Lower lobe of right lung (tissue), 2 donors: Measurements from ENCODE around the gene ADAM12. TPM values are rescaled to one million over a fixed set of nuclear protein-coding genes. Genes with fewer than 3 reads are reported as not detected.

Experiments
- ATAC-seq, 2 donors: fragments of 200-7000 bp; cut with Tn5 transposase; one replicate each; pipeline ENCODE4 v1.9.1; 2020 to 2022; ENCODE audit warnings: mild to moderate bottlenecking in 2 of 2, moderate library complexity in 2 of 2
- DNase-seq: peaks from one replicate; pipeline ENCODE4 v3.0.0-alpha.2; 2020
- H3K27ac ChIP-seq: fragments of 200-600 bp; one replicate; pipeline ENCODE4 v1.8.0; 2022
- H3K27me3 ChIP-seq: fragments of 200-600 bp; one replicate; pipeline ENCODE4 v1.8.0; 2022; ENCODE audit warnings: low read depth
- H3K36me3 ChIP-seq: fragments of 200-600 bp; one replicate; pipeline ENCODE4 v1.8.0; 2022; ENCODE audit warnings: mild to moderate bottlenecking
- H3K4me1 ChIP-seq: fragments of 200-600 bp; one replicate; pipeline ENCODE4 v1.8.0; 2022
- H3K4me3 ChIP-seq: fragments of 200-600 bp; one replicate; pipeline ENCODE4 v1.8.0; 2022; ENCODE audit warnings: mild to moderate bottlenecking
- H3K9me3 ChIP-seq: fragments of 200-600 bp; one replicate; pipeline ENCODE4 v1.8.0; 2022
- CTCF ChIP-seq: fragments of 200-600 bp; IDR thresholded peaks from one replicate; pipeline ENCODE4 v1.8.0; 2022; ENCODE audit warnings: antibody characterized with exemption, mild to moderate bottlenecking
- intact Hi-C: fragments of 100-400 bp; cut with DNase I; formaldehyde crosslinking; loops from one replicate; pipeline ENCODE4 v1.11.0; 2022
- total RNA-seq: library from RNA; stranded (reverse); fragmentation: NEBNext Ultra II Directional; extraction: Animal tissue kit (Norgen Biotek cat#: 25700); gene quantifications from one replicate; pipeline ENCODE4 v1.2.1, GENCODE V29; 2021
- donor health status: DM: no; HTN: yes; CAD: no; lungs with severe emphysema.

Gene ADAM12
- total RNA-seq, 1 donor from 2014 or later, result 0.92 TPM

DNA sequence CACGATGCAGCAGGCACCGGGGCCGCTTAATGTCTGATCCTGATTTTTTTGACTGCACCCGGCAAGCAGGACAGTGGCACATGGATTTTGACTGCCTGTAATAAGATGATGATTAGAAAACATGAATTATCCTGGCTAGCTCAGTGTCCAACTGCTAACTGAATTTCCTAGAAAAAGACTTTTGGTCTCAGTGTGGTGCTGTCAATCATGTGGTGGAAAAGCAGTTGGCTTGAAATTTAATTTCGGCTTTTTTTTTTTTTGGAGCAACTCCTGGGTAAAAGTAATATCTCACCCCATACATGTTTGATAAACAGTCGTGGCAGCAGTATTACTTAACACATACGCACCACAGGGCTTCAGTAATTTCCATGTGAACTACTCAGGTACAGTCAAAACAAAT is 264.2 kb downstream of the ADAM12 start:
- Histone ChIP-seq H3K9me3 (no peaks in the 10 kb centered on the region), H3K36me3 (no peaks in the 10 kb centered on the region), H3K27ac (no peak overlapping the region), H3K4me3 (no peak overlapping the region), H3K27me3 (no peaks in the 10 kb centered on the region), H3K4me1 (no peaks in the 10 kb centered on the region)
- no peak for ATAC-seq
- no peak for DNase-seq
- intact Hi-C loops, result no loop called here
- TF ChIP-seq CTCF, result no peak

GRCh38 chr10:126123466-126123865 is 264.8 kb downstream of the ADAM12 start:
- no peak for DNase-seq
- no peak for ATAC-seq
- Histone ChIP-seq H3K4me3 (no peak overlapping the region), H3K4me1 (no peaks in the 10 kb centered on the region), H3K27me3 (no peaks in the 10 kb centered on the region), H3K36me3 (no peaks in the 10 kb centered on the region), H3K27ac (no peak overlapping the region), H3K9me3 (no peaks in the 10 kb centered on the region)
- intact Hi-C loops, result no loop called here
- no peak for TF ChIP-seq CTCF

DNA sequence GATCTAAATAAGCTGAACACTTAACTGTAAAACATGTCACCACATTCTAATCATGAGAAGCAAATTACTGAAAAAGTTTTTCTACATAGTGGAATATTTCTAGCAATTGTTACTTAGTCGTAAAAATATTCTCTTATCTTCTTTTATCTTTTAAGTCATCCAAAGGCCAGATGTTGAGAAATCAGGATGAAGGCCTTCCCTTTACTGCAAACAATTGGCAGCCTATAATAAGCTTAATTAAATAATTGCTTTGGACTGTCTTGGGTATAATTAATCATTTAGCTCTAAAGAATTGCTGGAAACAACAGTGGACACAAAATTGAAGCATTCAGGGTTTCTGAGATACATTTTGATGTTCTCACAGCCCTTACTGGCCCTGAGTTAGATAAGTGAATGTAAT is 265.4 kb downstream of the ADAM12 start:
- H3K36me3 ChIP-seq, result no peaks in the 10 kb centered on the region
- H3K4me1 ChIP-seq, result no peaks in the 10 kb centered on the region
- no peaks in the 10 kb centered on the region for H3K27me3 ChIP-seq
- H3K27ac ChIP-seq, result no peak overlapping the region
- ATAC-seq (no peak), DNase-seq (no peak)
- intact Hi-C loops, result no loop called here
- H3K4me3 ChIP-seq, result no peak overlapping the region
- no peak for TF ChIP-seq CTCF
- no peaks in the 10 kb centered on the region for H3K9me3 ChIP-seq

DNA sequence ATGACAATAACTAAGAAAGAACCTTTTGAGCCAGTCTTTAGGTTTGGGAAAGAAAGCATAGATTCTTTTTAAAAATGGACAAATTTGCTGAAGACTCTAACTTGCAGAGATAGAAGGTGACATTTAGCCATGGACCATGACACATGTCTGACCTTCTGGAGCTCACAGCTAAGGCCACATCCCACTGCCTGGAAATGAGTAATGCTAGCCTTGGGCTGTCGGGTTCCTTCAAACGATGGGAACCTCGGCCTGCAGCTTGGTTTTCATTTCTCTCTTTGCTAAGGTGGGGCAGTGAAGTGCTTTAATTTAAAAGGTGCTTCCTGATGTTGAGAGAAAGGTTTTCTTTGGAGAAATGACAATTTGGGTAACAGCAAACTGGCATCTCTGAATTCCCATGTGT is 268.7 kb downstream of the ADAM12 start:
- Histone ChIP-seq H3K4me3 (no peak overlapping the region), H3K27me3 (no peaks in the 10 kb centered on the region), H3K27ac (no peak overlapping the region), H3K9me3 (no peaks in the 10 kb centered on the region), H3K36me3 (no peaks in the 10 kb centered on the region), H3K4me1 (no peaks in the 10 kb centered on the region)
- ATAC-seq, result no peak
- intact Hi-C loops, result no loop called here
- no peak for DNase-seq
- no peak for TF ChIP-seq CTCF

GRCh38 chr10:126118476-126118875 is 269.8 kb downstream of the ADAM12 start:
- no peaks in the 10 kb centered on the region for H3K9me3 ChIP-seq
- no peak for DNase-seq
- no peaks in the 10 kb centered on the region for H3K4me1 ChIP-seq
- intact Hi-C loops, result no loop called here
- no peaks in the 10 kb centered on the region for H3K36me3 ChIP-seq
- no peak overlapping the region for H3K27ac ChIP-seq
- no peak overlapping the region for H3K4me3 ChIP-seq
- H3K27me3 ChIP-seq, result no peaks in the 10 kb centered on the region
- no peak for ATAC-seq
- no peak for TF ChIP-seq CTCF

- Histone ChIP-seq H3K4me1 (no peaks in the 10 kb centered on the region), H3K4me3 (no peak overlapping the region), H3K27ac (no peak overlapping the region), H3K9me3 (no peaks in the 10 kb centered on the region), H3K36me3 (no peaks in the 10 kb centered on the region), H3K27me3 (no peaks in the 10 kb centered on the region)
- TF ChIP-seq CTCF, result no peak
- no peak for DNase-seq
- no peak for ATAC-seq
- intact Hi-C loops, result no loop called here
Observed at GRCh38 chr10:126117196-126117595, 271.1 kb downstream of the ADAM12 start.
